HCT116 (cell line): ENCODE results near the gene E4F1.

Experiments used
- EGR1 ChIP-seq: IDR thresholded peaks from 2 replicates; pipeline ENCODE4 v1.6.1; 2012; ENCODE audit warnings: low read depth
- EZH2 ChIP-seq: fragments of 200-600 bp; sonication (generic); IDR thresholded peaks from 2 replicates; pipeline ENCODE4 v1.6.1; 2017; ENCODE audit warnings: antibody characterized with exemption, mixed run types
- JUND ChIP-seq: IDR thresholded peaks from 2 replicates; pipeline ENCODE4 v1.6.1; 2012
- MAX ChIP-seq: IDR thresholded peaks from 2 replicates; pipeline ENCODE4 v1.6.1; 2012
- POLR2A ChIP-seq: IDR thresholded peaks from 2 replicates; pipeline ENCODE4 v1.7.0; 2011; ENCODE audit warnings: borderline replicate concordance; ENCODE audit not compliant: insufficient read depth, insufficient read length; ENCODE audit errors: extremely low read depth
- YY1 ChIP-seq: IDR thresholded peaks from 2 replicates; pipeline ENCODE4 v1.6.1; 2011; ENCODE audit warnings: low read length, low read depth, moderate library complexity, mild to moderate bottlenecking; ENCODE audit not compliant: insufficient replicate concordance; ENCODE audit errors: extremely low read depth
- TF ChIP-seq, protein P1 (sequence below), 3 experiments: fragments of 200-600 bp in 1 of 3; sonication (generic) in 1 of 3; IDR thresholded peaks in 2 of 3; conservative IDR thresholded peaks in 1 of 3; 2 replicates each; pipeline ENCODE4 v1.5.1; 2012 to 2017; ENCODE audit warnings: low read depth in 2 of 3, low read length in 2 of 3, antibody characterized with exemption in 1 of 3, borderline replicate concordance in 1 of 3, control low read depth in 1 of 3, mild to moderate bottlenecking in 1 of 3, mixed read lengths in 1 of 3, mixed run types in 1 of 3, moderate library complexity in 1 of 3; ENCODE audit not compliant: insufficient read depth in 1 of 3

DNA sequence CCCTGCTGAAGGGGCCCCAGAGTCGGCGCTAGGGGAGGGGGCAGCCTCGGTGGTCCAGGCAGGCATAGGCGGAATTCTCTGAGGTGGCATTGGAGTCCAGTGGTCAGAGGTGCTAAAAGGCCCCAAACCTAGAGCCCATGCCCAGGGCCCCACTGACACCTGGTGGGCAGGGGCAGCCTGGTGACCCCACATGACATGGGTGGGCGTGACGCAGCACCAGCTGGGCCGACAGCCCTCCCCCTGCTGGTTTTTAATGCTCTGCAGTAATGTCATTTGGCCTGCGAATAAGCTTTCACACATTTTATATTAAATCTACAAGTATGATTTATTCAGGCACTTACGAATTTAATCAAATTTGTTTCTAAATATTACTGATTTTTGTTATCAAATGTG lies 46.7 kb downstream of the E4F1 start:
- TF ChIP-seq POLR2A = no peak
- TF ChIP-seq EZH2 = no peak
- no peak for TF ChIP-seq JUND
- TF ChIP-seq YY1 = no peak
- TF ChIP-seq, protein P1, sequence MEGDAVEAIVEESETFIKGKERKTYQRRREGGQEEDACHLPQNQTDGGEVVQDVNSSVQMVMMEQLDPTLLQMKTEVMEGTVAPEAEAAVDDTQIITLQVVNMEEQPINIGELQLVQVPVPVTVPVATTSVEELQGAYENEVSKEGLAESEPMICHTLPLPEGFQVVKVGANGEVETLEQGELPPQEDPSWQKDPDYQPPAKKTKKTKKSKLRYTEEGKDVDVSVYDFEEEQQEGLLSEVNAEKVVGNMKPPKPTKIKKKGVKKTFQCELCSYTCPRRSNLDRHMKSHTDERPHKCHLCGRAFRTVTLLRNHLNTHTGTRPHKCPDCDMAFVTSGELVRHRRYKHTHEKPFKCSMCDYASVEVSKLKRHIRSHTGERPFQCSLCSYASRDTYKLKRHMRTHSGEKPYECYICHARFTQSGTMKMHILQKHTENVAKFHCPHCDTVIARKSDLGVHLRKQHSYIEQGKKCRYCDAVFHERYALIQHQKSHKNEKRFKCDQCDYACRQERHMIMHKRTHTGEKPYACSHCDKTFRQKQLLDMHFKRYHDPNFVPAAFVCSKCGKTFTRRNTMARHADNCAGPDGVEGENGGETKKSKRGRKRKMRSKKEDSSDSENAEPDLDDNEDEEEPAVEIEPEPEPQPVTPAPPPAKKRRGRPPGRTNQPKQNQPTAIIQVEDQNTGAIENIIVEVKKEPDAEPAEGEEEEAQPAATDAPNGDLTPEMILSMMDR (IDR thresholded peaks at IDR 0.05 in 2 of 3, conservative IDR thresholded peaks at IDR 0.05 in 1 of 3; ENCODE audit: borderline replicate concordance in 1 of 3, insufficient read depth in 1 of 3, low read depth in 2 of 3, low read length in 2 of 3) = no peak
- TF ChIP-seq MAX = no peak
- no peak for TF ChIP-seq EGR1
